C1 segment of cervical spinal cord (tissue), 14 donors: ENCODE data around the gene PRAC2.
A peak's percentile ranks its signal among the peaks of the same experiment; 100 is the strongest.

Source experiments
- DNase-seq, 14 donors: peaks; one replicate each; lab custom pipeline; 2025; lab: John Stamatoyannopoulos, UW

The PRAC2 gene

DNA sequence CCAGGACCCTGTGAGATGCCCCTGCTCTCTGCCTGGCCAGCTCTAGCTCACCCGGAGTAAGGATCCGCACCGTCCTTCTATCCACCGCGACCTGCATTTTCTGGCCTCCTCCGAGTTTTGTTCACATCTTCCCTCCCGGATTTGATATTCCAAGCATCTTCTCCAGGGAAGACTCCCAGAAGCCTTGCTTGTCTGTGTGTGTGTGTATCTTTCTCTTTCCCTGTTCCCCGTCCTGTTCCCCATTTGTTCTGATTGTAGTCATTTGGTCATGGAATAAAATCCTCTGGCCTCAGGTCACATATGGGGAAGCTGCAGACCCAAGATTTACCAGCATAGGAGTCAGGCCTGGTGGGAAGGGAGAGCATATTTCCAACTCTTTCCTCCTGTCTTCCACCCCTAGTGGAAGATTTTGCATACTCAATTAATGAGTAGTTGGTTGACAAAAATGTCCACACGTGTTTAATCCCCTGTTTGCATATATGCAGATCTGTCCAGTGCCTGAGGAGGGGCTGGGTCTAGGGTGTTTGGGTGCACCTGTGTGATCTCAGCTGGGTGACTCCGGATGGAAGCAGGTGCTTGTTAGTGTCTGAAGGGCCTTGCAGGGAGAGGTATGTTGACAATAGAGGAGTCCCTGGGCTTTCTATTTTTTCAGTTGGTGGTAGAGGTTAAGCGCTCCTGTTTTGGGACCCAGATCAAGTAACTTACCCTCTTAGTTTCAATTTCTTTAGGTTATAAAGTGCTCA, 2.5 kb upstream of the PRAC2 start:
- no peak for DNase-seq

DNA sequence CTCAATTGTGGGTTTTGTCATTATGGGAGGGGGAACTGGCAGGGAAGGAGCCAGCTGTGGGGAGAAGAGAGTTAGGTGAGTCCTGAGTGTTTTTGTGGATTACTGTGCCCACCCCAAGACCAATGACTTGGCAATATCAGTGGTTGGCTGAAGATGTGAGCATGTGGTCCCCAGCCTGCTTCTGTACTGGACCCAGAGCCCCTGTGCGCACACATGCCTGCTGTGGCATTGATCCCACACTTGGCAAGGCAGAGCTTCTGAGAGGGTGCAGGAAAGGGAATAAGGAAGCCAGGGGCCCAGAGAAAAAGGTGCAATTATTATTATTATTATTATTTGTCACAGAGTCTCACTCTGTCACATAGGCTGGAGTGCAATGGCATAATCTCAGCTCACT, 2.0 kb upstream of the PRAC2 start:
- DNase-seq, result no peak

GRCh38 chr17:48722201-48722907, 631 bp upstream of the PRAC2 start, which contains the start of gene PRAC1:
PRAC1 (minus strand) TSS chr17:48722518; CDS start chr17:48722392, 126 bp downstream.
- DNase-seq, result no peak

DNA sequence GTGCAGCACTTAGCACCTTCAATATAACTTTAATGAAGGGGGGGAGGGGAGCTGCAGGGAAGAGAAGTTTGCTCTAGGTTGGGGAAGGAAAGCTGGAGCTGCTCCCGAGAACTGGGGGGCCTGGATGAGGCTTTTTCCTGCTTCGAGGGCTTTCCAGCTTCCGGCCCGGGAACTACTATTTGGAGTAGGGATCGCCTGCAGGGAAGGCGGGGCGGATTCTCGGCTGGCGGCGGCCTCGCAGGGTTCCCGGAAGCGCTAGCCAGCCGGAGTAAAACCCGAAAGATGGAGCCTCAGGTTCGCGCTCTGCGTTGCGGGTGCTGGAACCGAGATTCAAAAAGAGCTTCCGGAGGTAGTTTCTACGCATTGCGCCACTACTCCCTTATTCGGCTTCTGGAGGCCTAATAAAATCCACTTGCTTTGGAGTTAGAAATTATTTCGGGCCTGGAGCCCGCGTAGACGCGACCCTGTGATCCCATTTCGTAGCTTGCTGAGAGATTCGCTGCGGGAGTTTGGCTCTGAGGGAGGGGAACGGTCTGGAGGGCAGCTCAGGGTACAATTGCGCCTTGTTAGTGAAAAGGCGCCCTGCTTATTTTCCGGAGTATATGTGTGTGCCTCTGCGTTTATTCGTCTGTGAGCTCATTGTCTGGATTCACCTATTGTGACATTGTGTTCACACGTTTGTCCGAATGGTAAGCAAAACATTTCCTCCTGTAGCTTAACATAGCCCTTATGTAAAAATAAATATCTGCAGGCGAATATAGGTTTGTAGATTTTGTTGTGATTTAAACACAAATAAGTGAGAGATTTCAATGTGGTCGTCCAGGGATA, 652 bp downstream of the PRAC2 start:
- no peak for DNase-seq

DNA sequence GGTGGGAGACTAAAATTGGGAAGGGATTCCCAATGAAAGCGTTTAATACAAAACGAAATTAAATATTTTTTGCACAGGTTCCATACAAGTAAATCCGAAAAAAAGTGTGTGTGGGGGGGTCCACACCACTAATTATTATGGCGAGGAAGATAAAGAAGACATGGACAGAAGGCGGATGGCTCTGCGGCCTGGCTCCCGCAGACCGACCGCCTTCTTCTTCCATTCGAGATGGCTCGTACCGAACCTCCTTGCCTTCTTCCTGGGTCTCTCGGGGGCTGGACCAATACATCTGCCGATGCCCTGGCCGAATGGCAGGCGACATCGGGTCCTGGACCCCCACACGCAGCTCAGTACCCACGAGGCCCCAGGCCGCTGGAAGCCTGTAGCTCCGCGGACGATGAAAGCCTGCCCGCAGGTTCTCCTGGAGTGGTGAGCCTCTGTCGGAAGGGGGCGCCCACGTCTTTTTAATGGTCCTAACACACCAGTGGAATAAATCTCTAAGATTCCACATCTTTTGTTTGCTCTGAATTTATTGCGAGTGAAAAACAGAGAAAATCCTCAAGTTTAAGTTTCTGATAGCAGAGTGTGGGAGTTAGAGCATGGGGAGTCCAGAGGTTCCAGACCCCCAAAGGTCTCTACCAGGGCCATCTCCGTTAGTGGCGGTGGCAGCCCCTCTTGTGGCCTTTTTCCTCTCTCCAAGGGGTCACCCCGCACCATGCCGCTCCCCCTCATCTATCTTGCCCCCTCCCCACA, 1.4 kb downstream of the PRAC2 start:
- DNase-seq, result peak in 11 of 14 donors; percentile 5 to 59 (median 20)

DNA sequence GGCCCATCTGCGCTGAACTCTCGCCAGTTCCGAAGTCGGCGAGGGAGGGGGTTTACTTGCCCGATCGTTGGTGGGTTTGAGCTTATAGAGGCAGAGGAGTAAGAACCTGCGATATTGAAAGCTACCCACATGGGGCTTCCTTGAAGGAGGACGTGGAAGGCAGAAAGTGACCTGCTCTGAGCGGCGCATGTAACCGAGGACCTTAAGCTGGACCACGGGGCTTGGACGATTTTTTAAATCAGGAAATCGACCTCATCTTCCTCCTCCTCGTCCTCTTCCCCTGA, 2.0 kb downstream of the PRAC2 start:
- DNase-seq, result no peak

DNA sequence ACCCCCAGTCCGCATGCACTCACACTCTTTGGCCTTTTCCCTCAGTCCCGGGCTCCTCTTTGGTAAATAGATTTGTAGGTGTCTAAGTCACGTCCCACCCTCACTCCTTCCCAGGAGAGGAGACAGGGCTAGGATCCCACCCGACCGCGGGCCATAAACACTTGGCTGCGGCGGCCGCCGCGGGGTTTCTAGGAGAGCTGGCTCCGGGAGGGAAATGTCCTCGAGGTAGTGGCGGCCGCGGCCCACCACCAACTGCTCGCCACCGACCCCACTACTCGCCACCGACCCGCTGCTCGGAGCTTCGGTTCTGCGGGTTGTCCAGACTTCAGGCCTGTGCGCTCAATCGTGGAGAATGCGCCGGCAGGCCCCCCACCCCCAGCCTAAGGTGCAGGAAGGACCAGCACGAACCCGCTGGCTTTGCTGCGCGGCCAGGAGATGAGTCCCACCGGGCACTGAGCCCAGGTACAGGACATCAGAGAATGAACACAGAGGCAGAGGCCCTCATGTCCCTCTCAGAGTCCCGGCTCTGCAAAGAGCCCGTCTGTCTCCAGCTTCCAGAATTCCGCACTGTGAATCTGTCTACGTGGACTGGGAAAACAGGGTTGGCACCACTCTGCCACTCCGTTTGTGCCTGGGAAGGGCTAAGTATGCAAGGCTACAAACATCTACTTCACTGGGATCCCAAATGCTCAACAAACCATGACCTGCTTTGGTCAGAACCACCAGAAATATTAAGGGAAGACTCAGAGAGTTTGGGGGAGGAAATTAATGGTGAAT, 2.5 kb downstream of the PRAC2 start:
- no peak for DNase-seq

DNA sequence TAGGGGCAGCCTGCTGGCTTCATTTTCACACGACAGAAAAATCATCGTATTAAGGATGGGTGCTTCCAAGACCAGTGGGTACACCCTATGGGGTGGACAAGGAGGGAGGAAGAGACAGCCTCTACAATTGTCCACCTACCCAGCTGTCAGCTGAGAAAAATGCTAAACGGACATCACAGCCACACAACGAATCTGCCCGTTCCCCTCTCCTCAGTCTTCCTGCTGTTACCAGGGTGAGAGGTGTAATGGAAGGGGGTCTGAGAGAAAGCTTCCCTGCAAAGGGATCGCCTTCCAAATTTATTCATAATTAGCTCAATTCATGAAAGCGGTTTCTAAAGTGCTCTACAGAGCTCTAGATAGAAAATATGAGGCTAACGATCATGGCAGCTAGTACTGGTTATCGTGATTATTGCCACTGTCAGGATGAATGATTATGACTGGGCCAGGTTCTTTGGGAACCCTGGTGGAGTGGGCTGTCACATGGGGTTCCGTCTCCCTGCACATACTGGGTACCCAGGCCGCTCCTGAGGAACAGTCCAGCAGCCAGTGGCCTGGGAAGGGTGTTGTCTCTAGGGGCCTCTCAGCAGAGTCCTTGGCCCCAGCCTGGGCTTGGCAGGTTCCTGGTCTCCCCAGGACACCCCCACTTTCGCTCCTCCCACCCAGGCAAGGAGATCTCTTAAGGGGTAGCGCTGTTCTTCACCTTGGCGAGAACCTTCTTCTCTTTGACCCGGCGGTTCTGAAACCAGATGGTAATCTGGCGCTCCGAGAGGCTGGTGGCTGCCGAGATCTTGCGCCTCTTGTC, 3.3 kb downstream of the PRAC2 start:
- no peak for DNase-seq

DNA sequence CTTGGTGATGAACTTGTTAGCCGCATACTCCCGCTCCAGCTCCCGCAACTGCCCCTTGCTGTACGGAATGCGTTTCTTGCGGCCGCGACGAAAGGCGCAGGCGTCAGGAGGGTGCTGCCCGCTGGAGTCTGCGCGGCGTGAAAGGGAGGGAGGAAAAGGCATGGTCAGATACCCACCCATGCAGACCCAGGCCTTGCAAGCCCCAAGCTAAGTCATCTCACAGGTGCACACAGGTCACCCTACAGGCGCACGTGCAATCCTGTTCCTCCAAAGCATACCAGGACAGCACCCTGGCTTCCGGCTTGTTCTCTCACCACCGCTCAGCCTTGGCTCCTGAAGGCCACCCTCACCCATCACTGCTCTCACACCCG, 3.9 kb downstream of the PRAC2 start:
- no peak for DNase-seq

GRCh38 chr17:48727415-48728175, 4.6 kb downstream of the PRAC2 start:
- no peak for DNase-seq

DNA sequence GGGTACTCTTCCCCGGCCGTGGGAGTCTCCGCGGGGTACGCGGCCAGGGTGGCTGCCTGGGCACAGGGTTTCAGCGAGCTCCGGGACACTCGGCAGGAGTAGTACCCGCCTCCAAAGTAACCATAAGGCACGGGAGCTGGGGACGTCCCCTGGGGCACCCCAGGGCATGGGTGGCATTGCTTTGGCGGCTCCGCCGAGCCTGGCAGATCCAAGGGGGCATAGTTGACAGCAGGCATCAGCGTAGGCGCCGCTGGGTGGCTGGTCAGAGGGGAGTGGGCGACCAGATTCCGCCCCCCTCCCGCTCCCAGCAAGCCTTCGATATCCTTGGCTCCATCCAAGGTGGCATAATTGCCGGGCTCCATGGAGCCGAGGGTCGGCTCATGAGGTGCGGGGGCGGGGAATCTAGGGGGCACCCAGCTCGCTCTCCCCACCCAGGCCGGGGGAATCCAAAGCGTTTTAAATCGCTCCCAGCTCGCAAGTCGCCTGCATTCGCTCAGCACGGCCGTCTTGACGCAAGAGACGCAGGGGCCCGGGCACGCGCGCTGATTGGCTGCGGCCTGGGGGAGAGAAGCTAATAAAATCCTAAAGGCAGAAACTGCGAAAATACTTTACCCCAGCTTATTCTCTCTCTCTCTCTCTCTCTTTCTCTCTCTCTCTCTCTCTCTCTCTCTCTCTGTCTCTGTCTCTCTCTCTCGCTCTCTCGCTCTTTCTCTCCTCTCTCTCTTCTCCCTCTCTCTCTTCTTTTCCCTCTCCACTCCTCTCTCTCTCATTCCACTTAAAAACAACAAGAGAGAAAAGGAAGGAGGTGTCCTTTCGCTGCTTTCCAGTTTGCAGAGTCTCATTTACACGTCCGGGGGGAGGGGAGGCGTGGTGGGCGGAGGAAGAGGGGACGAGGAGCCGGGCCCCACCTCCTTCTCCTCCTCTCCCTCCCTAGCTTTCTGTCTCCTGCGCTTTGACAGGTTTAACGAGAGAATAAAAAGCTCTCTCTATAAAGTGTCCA, 5.5 kb downstream of the PRAC2 start, which contains the start of gene HOXB13:
TSS of gene HOXB13 (minus strand) at position 519 of the 1,000 bp plus-strand sequence. CDS start at position 362, 157 bp downstream.
- DNase-seq, result no peak

DNA sequence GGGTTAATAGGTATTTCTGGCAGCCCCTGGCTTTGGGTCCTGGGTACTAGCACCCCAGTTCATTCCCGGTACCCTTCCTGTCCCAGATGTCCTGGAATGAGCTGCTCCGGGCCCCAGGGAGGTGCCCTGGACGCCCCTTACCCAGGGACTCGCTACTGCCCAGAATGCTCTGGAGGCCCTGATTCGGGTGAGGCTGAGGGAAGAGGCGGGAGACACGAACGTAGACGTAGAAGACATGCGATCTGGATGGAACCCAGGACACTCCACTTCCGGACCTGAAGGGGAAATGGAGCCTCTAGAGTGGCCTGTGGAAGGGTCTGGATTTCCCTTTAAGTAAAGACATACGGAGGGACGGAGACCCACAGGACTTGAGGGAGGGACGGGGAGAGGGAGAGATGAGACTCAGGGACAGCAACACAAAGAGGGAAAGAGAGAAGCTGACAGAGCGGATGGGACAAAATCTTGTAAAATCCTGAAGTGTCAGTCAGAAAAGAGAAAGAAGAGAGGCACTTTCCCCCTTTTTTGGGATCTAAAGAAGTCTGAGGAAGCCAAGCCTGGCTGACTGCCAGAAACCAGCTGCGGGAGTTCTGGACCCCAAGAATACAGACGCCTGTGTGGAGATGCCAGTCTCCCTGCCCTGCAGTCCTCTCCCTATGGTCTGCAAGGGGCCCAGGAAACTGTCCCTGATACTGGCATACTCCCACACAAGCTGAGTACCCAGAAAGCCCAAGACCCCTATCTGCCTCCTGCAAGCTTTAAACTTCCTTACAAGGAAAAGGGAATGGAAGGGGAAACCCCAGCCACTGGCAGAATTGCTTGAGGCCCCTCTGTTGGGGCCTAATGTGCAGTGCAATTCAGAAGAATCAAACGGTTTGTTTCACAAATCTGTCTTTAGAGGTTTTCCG, 6.6 kb downstream of the PRAC2 start:
- DNase-seq, result no peak

DNA sequence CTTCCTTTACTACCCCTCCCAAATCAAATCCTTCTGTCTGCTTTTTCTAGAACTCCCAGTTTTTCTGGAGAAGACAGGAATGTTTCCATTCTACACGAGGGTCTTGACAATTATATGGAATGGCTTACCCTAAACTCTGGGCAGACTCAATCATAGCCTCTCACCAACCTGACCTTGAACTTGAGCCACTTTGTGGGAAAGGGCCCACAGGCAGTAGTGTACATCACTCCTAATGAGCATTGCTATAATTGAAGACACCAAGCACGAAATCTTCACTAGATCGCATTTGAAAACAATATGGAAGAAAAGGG, 7.2 kb downstream of the PRAC2 start:
- no peak for DNase-seq

DNA sequence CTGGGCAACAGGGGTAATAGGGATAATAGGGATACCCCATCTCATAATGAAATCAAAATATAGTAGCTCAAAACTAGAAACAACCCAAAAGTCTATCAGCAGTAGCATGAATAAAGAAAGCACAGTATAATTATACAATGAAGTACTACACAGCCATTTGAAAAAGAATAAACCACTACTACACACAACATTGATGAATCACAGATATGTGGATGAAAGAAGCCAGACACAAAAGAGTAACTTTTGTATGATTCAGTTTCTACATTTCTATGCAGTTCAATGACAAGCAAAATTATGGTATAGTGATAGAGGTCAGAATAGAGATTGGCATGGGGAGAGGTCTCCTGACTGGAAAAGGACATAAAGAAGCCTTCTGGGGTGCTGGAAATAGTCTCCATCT, 8.4 kb downstream of the PRAC2 start:
- DNase-seq, result no peak

GRCh38 chr17:48732688-48733629, 10.0 kb downstream of the PRAC2 start:
- DNase-seq, result no peak
